HepG2 (cell line): ENCODE results near the gene OLFM3. TPM values are rescaled to one million over a fixed set of nuclear protein-coding genes. Genes with fewer than 3 reads are reported as not detected.

Experiments
- ATAC-seq: fragments of 200-7000 bp; cut with Tn5 transposase; 3 replicates; pipeline ENCODE4 v1.9.1; 2020; ENCODE audit warnings: mild to moderate bottlenecking, moderate library complexity
- BruUV-seq: library from RNA; stranded (reverse); fragments of 400-500 nt; replicated peaks from 2 replicates; lab custom pipeline; 2021; lab: Mats Ljungman, UMichigan
- CTCF ChIA-PET: fragments of 300-600 bp; formaldehyde crosslinking; extraction: SDS; loops from one replicate; lab custom pipeline; 2021; ENCODE audit warnings: low total read pairs, inconsistent platforms, low intra/inter-chr PET ratio; lab: Yijun Ruan, JAX
- POLR2A ChIA-PET: fragments of 350-600 bp; sonication (Branson Sonifier 250); formaldehyde crosslinking; loops from one replicate; lab custom pipeline; 2020; ENCODE audit warnings: antibody characterized with exemption, inconsistent platforms; lab: Yijun Ruan, JAX
- DNase-seq: peaks from one replicate; pipeline ENCODE4 v3.0.0-alpha.2; 2015; ENCODE audit warnings: low spot score
- FAIRE-seq: peaks from 3 replicates; lab custom pipeline; 2011; peaks lifted over from hg19 to GRCh38; lab: Jason Lieb, UNC
- H2AFZ ChIP-seq: one replicate; pipeline ENCODE4 v1.6.1; 2011; ENCODE audit warnings: low read length, inconsistent platforms
- H3K27ac ChIP-seq: fragments of 300-600 bp; 3 replicates; pipeline ENCODE4 v1.8.0; 2011; ENCODE audit warnings: mixed run types, mild to moderate bottlenecking, mixed read lengths, low read length, inconsistent platforms; ENCODE audit not compliant: insufficient read depth; ENCODE audit errors: extremely low read length
- H3K27me3 ChIP-seq, 2 experiments: fragments of 200-600 bp in 1 of 2; 2 replicates in 1 of 2; 3 replicates in 1 of 2; pipeline versions ENCODE4 v1.6.0 to v1.8.0; 2011; ENCODE audit warnings: low read length in 2 of 2, mild to moderate bottlenecking in 2 of 2, moderate library complexity in 2 of 2, inconsistent platforms in 1 of 2; ENCODE audit not compliant: insufficient read depth in 2 of 2, control insufficient read depth in 1 of 2
- H3K36me3 ChIP-seq, 2 experiments: fragments of 200-600 bp in 1 of 2; replicated peaks in 1 of 2; 2 replicates in 1 of 2; 3 replicates in 1 of 2; pipeline versions ENCODE4 v1.5.1 to v1.8.0; 2011; ENCODE audit warnings: low read length in 2 of 2, inconsistent platforms in 1 of 2; ENCODE audit not compliant: insufficient read depth in 2 of 2, control insufficient read depth in 1 of 2
- H3K4me1 ChIP-seq: 2 replicates; pipeline ENCODE4 v1.5.1; 2012; ENCODE audit warnings: low read length, inconsistent platforms; ENCODE audit not compliant: insufficient read depth
- H3K4me2 ChIP-seq: 2 replicates; pipeline ENCODE4 v1.6.0; 2011; ENCODE audit warnings: low read depth, low read length, inconsistent platforms
- H3K4me3 ChIP-seq, 3 experiments: fragments of 200-600 bp in 1 of 3; sonication (generic), shearing (Covaris generic) in 1 of 3; replicated peaks in 1 of 3; 2 replicates each; pipeline ENCODE4 v1.5.1; 2011 to 2016; ENCODE audit warnings: low read length in 3 of 3, inconsistent platforms in 2 of 3, low read depth in 2 of 3, mild to moderate bottlenecking in 2 of 3, control low read depth in 1 of 3, mixed read lengths in 1 of 3; ENCODE audit not compliant: insufficient read depth in 1 of 3
- H3K79me2 ChIP-seq: one replicate; pipeline ENCODE4 v1.6.1; 2011; ENCODE audit warnings: low read length, inconsistent platforms; ENCODE audit not compliant: insufficient read depth
- H3K9ac ChIP-seq: 2 replicates; pipeline ENCODE4 v1.6.0; 2011; ENCODE audit warnings: mild to moderate bottlenecking, low read depth, low read length, inconsistent platforms; ENCODE audit not compliant: insufficient read depth
- H3K9me3 ChIP-seq: 2 replicates; pipeline ENCODE4 v1.5.1; 2012; ENCODE audit warnings: mild to moderate bottlenecking, low read length
- H4K20me1 ChIP-seq: 2 replicates; pipeline ENCODE4 v1.6.0; 2011; ENCODE audit warnings: inconsistent platforms, mild to moderate bottlenecking, low read length, moderate library complexity; ENCODE audit not compliant: insufficient read depth
- AGO1 ChIP-seq: fragments of 200-400 bp; formaldehyde crosslinking; IDR thresholded peaks from 2 replicates; pipeline ENCODE4 v1.6.1; 2017; ENCODE audit warnings: mild to moderate bottlenecking, low read depth, low read length, moderate library complexity; ENCODE audit not compliant: poor library complexity, severe bottlenecking
- EED ChIP-seq: sonication (generic); formaldehyde crosslinking; IDR thresholded peaks from 2 replicates; pipeline ENCODE4 v1.5.0; 2020; ENCODE audit warnings: mild to moderate bottlenecking, missing genetic modification reagents
- FOSL2 ChIP-seq: sonication (generic); formaldehyde crosslinking; IDR thresholded peaks from 2 replicates; pipeline ENCODE4 v1.4.0; 2020; ENCODE audit warnings: missing genetic modification reagents
- HNF4A ChIP-seq: sonication (generic); formaldehyde crosslinking; IDR thresholded peaks from 2 replicates; pipeline ENCODE4 v1.4.0; 2020; ENCODE audit warnings: missing genetic modification reagents
- HNRNPUL1 ChIP-seq: fragments of 200-400 bp; formaldehyde crosslinking; IDR thresholded peaks from 2 replicates; pipeline ENCODE4 v1.6.1; 2017; ENCODE audit warnings: low read depth, mild to moderate bottlenecking, low read length, moderate library complexity
- KAT8 ChIP-seq: IDR thresholded peaks from 2 replicates; pipeline ENCODE4 v1.6.1; 2016; ENCODE audit warnings: missing genetic modification reagents, missing compliant biosample characterization
- KMT2B ChIP-seq: IDR thresholded peaks from 2 replicates; pipeline ENCODE4 v1.6.1; 2016; ENCODE audit warnings: missing genetic modification reagents, missing compliant biosample characterization
- MXD4 ChIP-seq: IDR thresholded peaks from 2 replicates; pipeline ENCODE4 v1.6.1; 2016; ENCODE audit warnings: mild to moderate bottlenecking, missing biosample characterization, missing genetic modification reagents
- NFE2L1 ChIP-seq: sonication (generic); formaldehyde crosslinking; IDR thresholded peaks from 2 replicates; pipeline ENCODE4 v1.4.0; 2020; ENCODE audit warnings: missing genetic modification reagents, mild to moderate bottlenecking, borderline replicate concordance
- RBAK ChIP-seq: sonication (generic); formaldehyde crosslinking; IDR thresholded peaks from 2 replicates; pipeline ENCODE4 v1.5.1; 2020; ENCODE audit warnings: mild to moderate bottlenecking, missing genetic modification reagents
- SMAD9 ChIP-seq: sonication (generic); formaldehyde crosslinking; IDR thresholded peaks from 2 replicates; pipeline ENCODE4 v1.5.1; 2020; ENCODE audit warnings: mild to moderate bottlenecking, missing genetic modification reagents
- ZBTB1 ChIP-seq: sonication (generic); formaldehyde crosslinking; IDR thresholded peaks from 2 replicates; pipeline ENCODE4 v1.4.0; 2020; ENCODE audit warnings: missing genetic modification reagents, borderline replicate concordance
- ZNF205 ChIP-seq: IDR thresholded peaks from 2 replicates; pipeline ENCODE4 v1.6.1; 2018; ENCODE audit warnings: missing biosample characterization, missing genetic modification reagents
- ZNF264 ChIP-seq: sonication (generic); formaldehyde crosslinking; IDR thresholded peaks from 2 replicates; pipeline ENCODE4 v1.4.0; 2020; ENCODE audit warnings: missing genetic modification reagents
- ZNF562 ChIP-seq: sonication (generic); formaldehyde crosslinking; IDR thresholded peaks from 2 replicates; pipeline ENCODE4 v1.8.0; 2022; ENCODE audit warnings: missing genetic modification reagents, borderline replicate concordance
- ZNF572 ChIP-seq: sonication (generic); formaldehyde crosslinking; IDR thresholded peaks from 2 replicates; pipeline ENCODE4 v1.5.1; 2020; ENCODE audit warnings: mild to moderate bottlenecking, missing genetic modification reagents
- ZNF670 ChIP-seq: sonication (generic); formaldehyde crosslinking; IDR thresholded peaks from 2 replicates; pipeline ENCODE4 v1.8.0; 2022; ENCODE audit warnings: mild to moderate bottlenecking, missing genetic modification reagents, borderline replicate concordance
- ZNF776 ChIP-seq: sonication (generic); formaldehyde crosslinking; IDR thresholded peaks from 2 replicates; pipeline ENCODE4 v1.4.0; 2020; ENCODE audit warnings: mild to moderate bottlenecking, missing genetic modification reagents
- WGBS: methylation state at CpG from one replicate; pipeline ENCODE4 v1.1.6; 2017; ENCODE audit warnings: low lambda C conversion rate; 5-methylcytosine and 5-hydroxymethylcytosine counted together
- in situ Hi-C: cut with HindIII; loops from 2 replicates; pipeline ENCODE4 v1.10.0; 2017; ENCODE audit warnings: low pct_unique_long_range_greater_than_20kb; ENCODE audit not compliant: extremely low pct_ligation_motif_present
- intact Hi-C: fragments of 100-400 bp; cut with micrococcal nuclease; formaldehyde crosslinking; loops from one replicate; pipeline ENCODE4 v1.10.0; 2022; ENCODE audit not compliant: unreplicated experiment
- polyA plus RNA-seq, 8 experiments: library from polyadenylated mRNA; depleted of rRNA in 3 of 8; stranded (reverse) in 7 of 8; unstranded in 1 of 8; fragments of >200 nt; fragmentation: Illumina TruSeq in 4 of 8; extraction: Trizol in 4 of 8; gene quantifications; 2 replicates each; pipeline versions ENCODE4 v1.2.1 to v1.2.3, GENCODE V29; 2011 to 2016; ENCODE audit warnings: low read depth in 4 of 8, missing spikeins in 1 of 8, mixed read lengths in 1 of 8; ENCODE audit not compliant: insufficient read depth in 1 of 8
- total RNA-seq, 5 experiments: library from RNA; depleted of rRNA; stranded (reverse); fragments of >200 nt; fragmentation: Illumina TruSeq; extraction: Trizol; gene quantifications; 2 replicates each; pipeline ENCODE4 v1.2.3, GENCODE V29; 2016; ENCODE audit warnings: low read depth in 1 of 5
- TF ChIP-seq, protein P1 (sequence below): sonication (generic); formaldehyde crosslinking; IDR thresholded peaks from 2 replicates; pipeline ENCODE4 v1.8.1; 2023; ENCODE audit warnings: missing genetic modification reagents, inconsistent platforms, borderline replicate concordance
- TF ChIP-seq, protein P2 (sequence below): sonication (generic); formaldehyde crosslinking; IDR thresholded peaks from 2 replicates; pipeline ENCODE4 v1.4.0; 2020; ENCODE audit warnings: missing genetic modification reagents, borderline replicate concordance

The OLFM3 gene
- total and polyA plus RNA-seq, 2 of the 13 experiments (the other 11 are each of a cell fraction or from before 2014, with no cell fraction given), result not detected

DNA sequence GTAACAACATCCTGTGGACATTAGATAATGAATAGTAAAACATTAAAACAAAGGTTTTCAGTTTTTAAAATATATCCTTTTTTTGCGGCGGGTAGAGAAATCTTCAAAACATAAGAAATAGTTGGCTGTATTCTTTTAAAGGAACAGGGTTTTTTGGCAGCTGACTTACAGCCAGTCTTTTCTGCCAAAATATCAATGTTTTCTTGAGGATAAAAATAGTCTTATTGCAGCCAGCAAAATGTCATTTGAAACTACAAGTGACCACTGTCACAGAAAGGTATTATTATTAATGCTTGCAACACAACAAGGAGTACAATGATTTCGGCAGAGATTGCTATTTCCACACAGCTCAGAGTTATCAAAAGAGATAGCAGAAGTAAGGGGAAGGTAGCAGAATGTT lies 21.4 kb downstream of the OLFM3 start:
- H4K20me1 ChIP-seq, result no peaks in the 10 kb centered on the region
- CTCF ChIA-PET, result no interaction called here
- H3K9ac ChIP-seq, result no peak overlapping the region
- no peak overlapping the region for H3K4me3 ChIP-seq
- peaks cover 12% of the 10 kb centered on the region; the same call in 1 of the 2 replicates for H3K9me3 ChIP-seq
- TF ChIP-seq MXD4 (CRISPR knock-in tag) (no peak), HNF4A (CRISPR knock-in tag) (no peak), RBAK (CRISPR knock-in tag) (no peak), NFE2L1 (no peak), ZNF776 (no peak), KAT8 (CRISPR knock-in tag) (no peak), ZBTB1 (CRISPR knock-in tag) (no peak), KMT2B (CRISPR knock-in tag) (no peak), SMAD9 (CRISPR knock-in tag) (no peak), ZNF205 (CRISPR knock-in tag) (no peak), FOSL2 (CRISPR knock-in tag) (no peak), EED (CRISPR knock-in tag) (no peak), ZNF670 (CRISPR knock-in tag) (no peak), ZNF562 (CRISPR knock-in tag) (no peak), ZNF264 (CRISPR knock-in tag) (no peak), ZNF572 (CRISPR knock-in tag) (no peak), HNRNPUL1 (no peak), AGO1 (no peak)
- TF ChIP-seq, protein P1, sequence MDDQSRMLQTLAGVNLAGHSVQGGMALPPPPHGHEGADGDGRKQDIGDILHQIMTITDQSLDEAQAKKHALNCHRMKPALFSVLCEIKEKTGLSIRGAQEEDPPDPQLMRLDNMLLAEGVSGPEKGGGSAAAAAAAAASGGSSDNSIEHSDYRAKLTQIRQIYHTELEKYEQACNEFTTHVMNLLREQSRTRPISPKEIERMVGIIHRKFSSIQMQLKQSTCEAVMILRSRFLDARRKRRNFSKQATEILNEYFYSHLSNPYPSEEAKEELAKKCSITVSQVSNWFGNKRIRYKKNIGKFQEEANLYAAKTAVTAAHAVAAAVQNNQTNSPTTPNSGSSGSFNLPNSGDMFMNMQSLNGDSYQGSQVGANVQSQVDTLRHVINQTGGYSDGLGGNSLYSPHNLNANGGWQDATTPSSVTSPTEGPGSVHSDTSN (CRISPR knock-in tag), result no peak
- TF ChIP-seq, protein P2, sequence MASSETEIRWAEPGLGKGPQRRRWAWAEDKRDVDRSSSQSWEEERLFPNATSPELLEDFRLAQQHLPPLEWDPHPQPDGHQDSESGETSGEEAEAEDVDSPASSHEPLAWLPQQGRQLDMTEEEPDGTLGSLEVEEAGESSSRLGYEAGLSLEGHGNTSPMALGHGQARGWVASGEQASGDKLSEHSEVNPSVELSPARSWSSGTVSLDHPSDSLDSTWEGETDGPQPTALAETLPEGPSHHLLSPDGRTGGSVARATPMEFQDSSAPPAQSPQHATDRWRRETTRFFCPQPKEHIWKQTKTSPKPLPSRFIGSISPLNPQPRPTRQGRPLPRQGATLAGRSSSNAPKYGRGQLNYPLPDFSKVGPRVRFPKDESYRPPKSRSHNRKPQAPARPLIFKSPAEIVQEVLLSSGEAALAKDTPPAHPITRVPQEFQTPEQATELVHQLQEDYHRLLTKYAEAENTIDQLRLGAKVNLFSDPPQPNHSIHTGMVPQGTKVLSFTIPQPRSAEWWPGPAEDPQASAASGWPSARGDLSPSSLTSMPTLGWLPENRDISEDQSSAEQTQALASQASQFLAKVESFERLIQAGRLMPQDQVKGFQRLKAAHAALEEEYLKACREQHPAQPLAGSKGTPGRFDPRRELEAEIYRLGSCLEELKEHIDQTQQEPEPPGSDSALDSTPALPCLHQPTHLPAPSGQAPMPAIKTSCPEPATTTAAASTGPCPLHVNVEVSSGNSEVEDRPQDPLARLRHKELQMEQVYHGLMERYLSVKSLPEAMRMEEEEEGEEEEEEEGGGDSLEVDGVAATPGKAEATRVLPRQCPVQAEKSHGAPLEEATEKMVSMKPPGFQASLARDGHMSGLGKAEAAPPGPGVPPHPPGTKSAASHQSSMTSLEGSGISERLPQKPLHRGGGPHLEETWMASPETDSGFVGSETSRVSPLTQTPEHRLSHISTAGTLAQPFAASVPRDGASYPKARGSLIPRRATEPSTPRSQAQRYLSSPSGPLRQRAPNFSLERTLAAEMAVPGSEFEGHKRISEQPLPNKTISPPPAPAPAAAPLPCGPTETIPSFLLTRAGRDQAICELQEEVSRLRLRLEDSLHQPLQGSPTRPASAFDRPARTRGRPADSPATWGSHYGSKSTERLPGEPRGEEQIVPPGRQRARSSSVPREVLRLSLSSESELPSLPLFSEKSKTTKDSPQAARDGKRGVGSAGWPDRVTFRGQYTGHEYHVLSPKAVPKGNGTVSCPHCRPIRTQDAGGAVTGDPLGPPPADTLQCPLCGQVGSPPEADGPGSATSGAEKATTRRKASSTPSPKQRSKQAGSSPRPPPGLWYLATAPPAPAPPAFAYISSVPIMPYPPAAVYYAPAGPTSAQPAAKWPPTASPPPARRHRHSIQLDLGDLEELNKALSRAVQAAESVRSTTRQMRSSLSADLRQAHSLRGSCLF (CRISPR knock-in tag), result no peak
- ATAC-seq (no peak), FAIRE-seq (no peak), DNase-seq (no peak)
- WGBS, result 9% methylated on average over 3 of the region's 3 CpGs
- no TSS peak for BruUV-seq
- in situ Hi-C loops, result no loop called here
- no peaks in the 10 kb centered on the region for H3K4me1 ChIP-seq
- H2AFZ ChIP-seq, result no peak overlapping the region
- POLR2A ChIA-PET, result no interaction called here
- H3K27ac ChIP-seq, result no peak overlapping the region
- no peaks in the 10 kb centered on the region; a peak in 1 of 5 replicates for H3K27me3 ChIP-seq
- no peaks in the 10 kb centered on the region for H3K36me3 ChIP-seq
- intact Hi-C loops, result no loop called here
- H3K4me2 ChIP-seq, result no peak overlapping the region
- no peaks in the 10 kb centered on the region for H3K79me2 ChIP-seq
